Activated T-cell treated with anti-CD3 and anti-CD28 coated beads, Interleukin-2, amount 50 U/mL, for 72 hours (primary cell): ENCODE data around the gene SYT13. TPM values are rescaled to one million over a fixed set of nuclear protein-coding genes. Genes with fewer than 3 reads are reported as not detected.
A peak's percentile ranks its signal among the peaks of the same experiment; 100 is the strongest.

ENCODE experiments used
- ATAC-seq, 2 donors: fragments of 150-1000 bp; cut with Tn5 transposase; replicated peaks in 1 of 2; 2 replicates each; pipeline ENCODE4 v1.10.0; 2021; ENCODE audit warnings: moderate library complexity in 2 of 2, mild to moderate bottlenecking in 1 of 2
- DNase-seq, 2 donors: peaks; one replicate each; pipeline ENCODE4 v3.0.0; 2021 to 2022; ENCODE audit warnings: mixed read lengths in 1 of 2
- H3K27ac Mint-ChIP-seq: one replicate; pipeline ENCODE4 v1.8.0; 2022; ENCODE audit warnings: mild to moderate bottlenecking, moderate library complexity, mixed read lengths
- H3K27me3 Mint-ChIP-seq: one replicate; pipeline ENCODE4 v1.8.0; 2022; ENCODE audit warnings: low read depth, mixed read lengths
- H3K36me3 Mint-ChIP-seq, 2 donors: one replicate each; pipeline ENCODE4 v1.8.0; 2022; ENCODE audit warnings: mixed read lengths in 2 of 2, mild to moderate bottlenecking in 1 of 2; ENCODE audit not compliant: insufficient read depth in 2 of 2
- H3K4me1 Mint-ChIP-seq: one replicate; pipeline ENCODE4 v1.8.0; 2022; ENCODE audit warnings: low read depth, mixed read lengths
- H3K4me3 Mint-ChIP-seq, 2 donors: one replicate each; pipeline ENCODE4 v1.8.0; 2022; ENCODE audit warnings: mild to moderate bottlenecking in 2 of 2, mixed read lengths in 2 of 2, moderate library complexity in 2 of 2
- H3K9me3 Mint-ChIP-seq, 2 donors: one replicate each; pipeline ENCODE4 v1.8.0; 2022; ENCODE audit warnings: mixed read lengths in 2 of 2
- total RNA-seq, 2 donors: library from RNA; stranded (reverse); gene quantifications; one replicate each; pipeline ENCODE4 v1.2.3, GENCODE V29; 2022

The SYT13 gene
- total RNA-seq, 2 donors from 2014 or later, result not detected

DNA sequence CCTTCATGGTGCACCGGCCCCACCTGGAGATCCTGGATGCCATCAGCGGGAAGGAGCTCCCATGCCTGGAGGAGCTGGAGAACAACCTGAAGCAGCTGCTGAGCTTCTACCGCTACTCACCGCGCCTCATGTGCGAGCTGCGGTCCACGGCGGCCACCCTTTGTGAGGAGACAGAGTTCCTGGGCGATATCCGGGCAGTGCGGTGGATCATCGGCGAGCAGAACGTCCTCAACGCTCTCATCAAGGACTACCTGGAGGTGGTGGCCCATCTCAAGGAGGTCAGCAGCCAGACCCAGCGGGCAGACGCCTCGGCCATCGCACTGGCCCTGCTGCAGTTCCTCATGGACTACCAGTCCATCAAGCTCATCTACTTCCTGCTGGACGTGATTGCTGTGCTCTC lies 59.2 kb downstream of the SYT13 start:
- ATAC-seq (no peak), DNase-seq (no peak)
- Mint-ChIP-seq H3K9me3 (no peaks in the 10 kb centered on the region), H3K27ac (no peak overlapping the region), H3K4me3 (no peak overlapping the region), H3K36me3 (peaks cover 0 to 2% of the 10 kb centered on the region in 2 donors), H3K4me1 (no peaks in the 10 kb centered on the region), H3K27me3 (no peaks in the 10 kb centered on the region)

GRCh38 chr11:45225961-45226871 lies 59.9 kb downstream of the SYT13 start:
- no peak overlapping the region for H3K4me3 Mint-ChIP-seq
- DNase-seq, result no peak
- H3K9me3 Mint-ChIP-seq, result no peaks in the 10 kb centered on the region
- H3K4me1 Mint-ChIP-seq, result no peaks in the 10 kb centered on the region
- peaks cover 0 to 2% of the 10 kb centered on the region in 2 donors for H3K36me3 Mint-ChIP-seq
- no peaks in the 10 kb centered on the region for H3K27me3 Mint-ChIP-seq
- no peak for ATAC-seq
- H3K27ac Mint-ChIP-seq, result no peak overlapping the region

- no peak overlapping the region for H3K4me3 Mint-ChIP-seq
- peaks cover 0 to 2% of the 10 kb centered on the region in 2 donors for H3K36me3 Mint-ChIP-seq
- no peak for ATAC-seq
- no peak overlapping the region for H3K27ac Mint-ChIP-seq
- no peaks in the 10 kb centered on the region for H3K9me3 Mint-ChIP-seq
- DNase-seq, result no peak
- no peaks in the 10 kb centered on the region for H3K4me1 Mint-ChIP-seq
- H3K27me3 Mint-ChIP-seq, result no peaks in the 10 kb centered on the region
Measured at GRCh38 chr11:45225277-45225676, 60.9 kb downstream of the SYT13 start.

DNA sequence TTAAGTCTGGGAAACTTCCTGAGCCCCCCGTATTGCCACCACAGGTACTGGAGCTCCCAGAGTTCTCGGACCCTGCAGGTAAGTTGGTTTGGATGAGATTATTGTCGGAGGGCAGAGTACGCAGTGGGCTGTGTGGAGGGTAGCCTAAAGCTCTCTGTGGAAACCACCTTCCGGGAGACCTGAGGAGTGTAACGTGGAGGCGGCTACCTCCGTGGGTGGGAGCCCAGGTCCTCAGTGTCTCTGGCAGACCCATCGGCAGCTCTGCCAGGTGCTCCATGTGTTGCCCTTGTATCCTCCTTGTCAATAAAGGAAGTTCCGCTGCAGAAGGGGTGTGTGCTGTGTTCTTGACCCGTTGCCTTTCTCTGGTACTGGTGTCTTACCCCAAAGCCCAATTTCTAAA lies 61.4 kb downstream of the SYT13 start:
- peaks cover 0 to 2% of the 10 kb centered on the region in 2 donors for H3K36me3 Mint-ChIP-seq
- no peak overlapping the region for H3K27ac Mint-ChIP-seq
- no peaks in the 10 kb centered on the region for H3K9me3 Mint-ChIP-seq
- no peaks in the 10 kb centered on the region for H3K4me1 Mint-ChIP-seq
- no peak for ATAC-seq
- no peaks in the 10 kb centered on the region for H3K27me3 Mint-ChIP-seq
- no peak overlapping the region for H3K4me3 Mint-ChIP-seq
- DNase-seq, result no peak

GRCh38 chr11:45223496-45223895 lies 62.6 kb downstream of the SYT13 start:
- no peaks in the 10 kb centered on the region for H3K27me3 Mint-ChIP-seq
- no peak overlapping the region for H3K4me3 Mint-ChIP-seq
- H3K4me1 Mint-ChIP-seq, result no peaks in the 10 kb centered on the region
- ATAC-seq (no peak), DNase-seq (no peak)
- peaks cover 0 to 2% of the 10 kb centered on the region in 2 donors for H3K36me3 Mint-ChIP-seq
- H3K27ac Mint-ChIP-seq, result no peak overlapping the region
- H3K9me3 Mint-ChIP-seq, result no peaks in the 10 kb centered on the region

GRCh38 chr11:45219411-45219810 lies 66.7 kb downstream of the SYT13 start:
- DNase-seq, result no peak
- H3K27me3 Mint-ChIP-seq, result no peaks in the 10 kb centered on the region
- no peaks in the 10 kb centered on the region for H3K9me3 Mint-ChIP-seq
- ATAC-seq, result no peak
- H3K27ac Mint-ChIP-seq, result no peak overlapping the region
- no peak overlapping the region for H3K4me3 Mint-ChIP-seq
- H3K36me3 Mint-ChIP-seq, result no peaks in the 10 kb centered on the region
- peaks cover 5% of the 10 kb centered on the region for H3K4me1 Mint-ChIP-seq

GRCh38 chr11:45218705-45219104 lies 67.4 kb downstream of the SYT13 start:
- H3K36me3 Mint-ChIP-seq, result no peaks in the 10 kb centered on the region
- peaks cover 5% of the 10 kb centered on the region for H3K4me1 Mint-ChIP-seq
- no peak for ATAC-seq

DNA sequence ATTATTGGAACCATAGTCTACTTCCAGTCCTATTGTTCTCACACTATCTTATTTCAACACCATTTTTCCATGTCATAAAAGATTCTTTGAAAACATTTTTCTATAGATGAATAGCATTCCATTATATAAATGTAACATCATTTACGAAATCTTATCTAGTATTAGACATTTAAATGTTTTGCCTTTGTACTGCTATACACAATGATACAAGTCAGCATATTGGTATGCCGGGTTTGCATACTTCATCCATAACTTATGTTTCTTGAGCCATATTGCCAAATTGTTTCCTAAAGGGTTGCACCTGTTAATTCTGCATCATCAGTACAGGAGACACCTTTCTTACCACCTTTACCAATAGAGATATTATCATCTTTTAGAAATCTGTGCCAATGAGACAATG lies 68.2 kb downstream of the SYT13 start:
- H3K9me3 Mint-ChIP-seq, result no peaks in the 10 kb centered on the region
- no peak for DNase-seq
- no peak overlapping the region for H3K4me3 Mint-ChIP-seq
- H3K27ac Mint-ChIP-seq, result no peak overlapping the region
- peaks cover 5% of the 10 kb centered on the region for H3K4me1 Mint-ChIP-seq
- H3K27me3 Mint-ChIP-seq, result no peaks in the 10 kb centered on the region
- no peak for ATAC-seq
- no peaks in the 10 kb centered on the region for H3K36me3 Mint-ChIP-seq

More at GRCh38 chr11:45218705-45219104, 67.4 kb downstream of the SYT13 start:
- Mint-ChIP-seq H3K9me3 (no peaks in the 10 kb centered on the region), H3K27me3 (no peaks in the 10 kb centered on the region), H3K27ac (no peak overlapping the region), H3K4me3 (no peak overlapping the region)
- DNase-seq, result no peak

GRCh38 chr11:45216901-45217300 lies 69.2 kb downstream of the SYT13 start:
- ATAC-seq (no peak), DNase-seq (no peak)
- no peaks in the 10 kb centered on the region for H3K27me3 Mint-ChIP-seq
- H3K9me3 Mint-ChIP-seq, result no peaks in the 10 kb centered on the region
- no peak overlapping the region for H3K4me3 Mint-ChIP-seq
- no peak overlapping the region for H3K27ac Mint-ChIP-seq
- no peaks in the 10 kb centered on the region for H3K36me3 Mint-ChIP-seq
- peaks cover 5% of the 10 kb centered on the region for H3K4me1 Mint-ChIP-seq

DNA sequence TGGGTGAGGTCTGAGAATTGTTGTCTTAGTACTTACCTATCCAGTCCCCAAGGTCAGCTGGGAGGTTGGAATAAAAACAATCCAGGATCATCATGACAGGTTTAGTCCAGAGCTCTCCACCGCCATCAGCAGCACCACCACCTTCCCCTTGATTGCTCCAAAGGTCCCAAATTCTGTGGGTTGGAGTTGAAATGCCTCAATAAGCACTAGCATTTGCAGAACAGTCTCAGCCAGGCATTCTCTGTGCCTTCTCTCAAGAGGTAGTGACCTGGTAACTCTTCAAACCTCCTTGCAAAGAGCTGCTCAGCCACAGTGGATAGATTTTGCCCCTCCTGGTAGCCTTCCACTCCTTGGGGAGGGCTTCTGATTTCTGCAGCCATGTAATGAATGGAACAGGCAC lies 70.1 kb downstream of the SYT13 start:
- H3K4me1 Mint-ChIP-seq, result peaks cover 5% of the 10 kb centered on the region
- ATAC-seq, result no peak
- no peak for DNase-seq
- H3K9me3 Mint-ChIP-seq, result no peaks in the 10 kb centered on the region
- H3K27me3 Mint-ChIP-seq, result no peaks in the 10 kb centered on the region
- no peak overlapping the region for H3K4me3 Mint-ChIP-seq
- no peaks in the 10 kb centered on the region for H3K36me3 Mint-ChIP-seq
- peak overlapping the region; percentile 22 for H3K27ac Mint-ChIP-seq

DNA sequence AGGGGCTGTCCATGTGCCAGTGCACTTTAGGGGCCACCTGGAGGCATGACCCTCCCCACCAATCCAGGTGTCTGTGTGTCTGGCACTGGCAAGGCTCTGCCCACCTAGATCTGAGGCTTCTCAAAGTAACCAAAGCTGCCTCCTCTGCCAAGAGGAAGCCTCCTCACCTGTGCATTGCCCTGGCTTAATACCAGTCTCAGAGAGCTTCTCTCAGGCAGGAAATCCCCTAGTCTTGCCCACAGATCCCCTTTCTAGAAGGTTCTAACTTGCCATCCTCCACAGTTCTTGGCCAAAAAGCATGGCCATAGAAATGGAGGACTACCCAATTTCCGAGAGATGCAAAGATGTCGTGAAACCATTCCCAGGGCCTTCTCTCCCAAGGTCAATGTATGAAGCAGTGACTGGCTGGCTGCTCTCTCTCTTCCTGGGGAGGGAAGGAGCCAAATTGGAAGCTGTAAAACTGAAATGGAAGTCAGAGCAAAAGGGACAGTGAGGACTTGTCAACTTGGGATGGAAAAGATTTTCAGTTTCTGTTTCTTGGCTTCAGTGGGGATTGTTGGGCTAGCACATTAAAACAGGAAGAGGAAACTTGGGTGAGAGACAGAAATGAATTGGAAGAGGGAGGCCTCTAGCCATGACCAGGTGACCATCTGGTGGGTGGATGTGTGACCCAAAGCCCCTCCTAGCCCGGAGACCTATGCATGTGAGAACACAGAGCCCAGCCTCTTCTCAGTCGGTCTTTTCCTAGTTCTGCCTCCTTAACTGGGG lies 70.9 kb downstream of the SYT13 start:
- H3K36me3 Mint-ChIP-seq, result no peaks in the 10 kb centered on the region
- H3K27ac Mint-ChIP-seq, result no peak overlapping the region
- no peak overlapping the region for H3K4me3 Mint-ChIP-seq
- no peak for DNase-seq
- no peaks in the 10 kb centered on the region for H3K9me3 Mint-ChIP-seq
- H3K4me1 Mint-ChIP-seq, result peaks cover 5% of the 10 kb centered on the region
- ATAC-seq, result no peak
- no peaks in the 10 kb centered on the region for H3K27me3 Mint-ChIP-seq

DNA sequence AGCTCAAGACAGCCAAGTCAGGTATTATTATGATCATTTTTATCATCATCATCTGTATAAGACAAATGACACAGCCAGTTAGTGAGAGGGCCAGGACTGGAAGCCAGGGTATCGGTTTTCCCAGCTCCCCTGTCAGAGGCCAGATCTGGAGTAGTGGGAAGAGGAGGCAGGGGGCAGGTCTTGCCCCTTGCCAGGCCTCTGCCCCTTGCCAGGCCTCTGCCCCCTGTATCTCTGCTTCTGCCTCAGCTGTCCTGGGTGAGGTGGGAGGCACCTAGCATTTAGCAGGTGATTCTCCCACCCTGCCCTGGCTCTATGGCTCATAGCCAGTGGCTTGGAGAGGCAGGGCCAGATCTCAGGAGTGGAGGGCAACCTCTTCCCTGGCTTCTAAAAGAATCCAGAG lies 72.4 kb downstream of the SYT13 start:
- no peaks in the 10 kb centered on the region for H3K9me3 Mint-ChIP-seq
- H3K36me3 Mint-ChIP-seq, result no peaks in the 10 kb centered on the region

GRCh38 chr11:45213316-45213665 lies 72.8 kb downstream of the SYT13 start:
- Mint-ChIP-seq H3K27ac (no peak overlapping the region), H3K9me3 (no peaks in the 10 kb centered on the region), H3K4me3 (no peak overlapping the region), H3K4me1 (peaks cover 11% of the 10 kb centered on the region), H3K36me3 (no peaks in the 10 kb centered on the region), H3K27me3 (no peaks in the 10 kb centered on the region)
- no peak for DNase-seq
- ATAC-seq, result no peak

More for the DNA sequence above, 72.4 kb downstream of the SYT13 start:
- Mint-ChIP-seq H3K27me3 (no peaks in the 10 kb centered on the region), H3K4me1 (peaks cover 11% of the 10 kb centered on the region), H3K27ac (no peak overlapping the region), H3K4me3 (no peak overlapping the region)
- no peak for DNase-seq
- ATAC-seq, result no peak
